ENCODE data around the gene TALDO1.

The TALDO1 gene

DNA sequence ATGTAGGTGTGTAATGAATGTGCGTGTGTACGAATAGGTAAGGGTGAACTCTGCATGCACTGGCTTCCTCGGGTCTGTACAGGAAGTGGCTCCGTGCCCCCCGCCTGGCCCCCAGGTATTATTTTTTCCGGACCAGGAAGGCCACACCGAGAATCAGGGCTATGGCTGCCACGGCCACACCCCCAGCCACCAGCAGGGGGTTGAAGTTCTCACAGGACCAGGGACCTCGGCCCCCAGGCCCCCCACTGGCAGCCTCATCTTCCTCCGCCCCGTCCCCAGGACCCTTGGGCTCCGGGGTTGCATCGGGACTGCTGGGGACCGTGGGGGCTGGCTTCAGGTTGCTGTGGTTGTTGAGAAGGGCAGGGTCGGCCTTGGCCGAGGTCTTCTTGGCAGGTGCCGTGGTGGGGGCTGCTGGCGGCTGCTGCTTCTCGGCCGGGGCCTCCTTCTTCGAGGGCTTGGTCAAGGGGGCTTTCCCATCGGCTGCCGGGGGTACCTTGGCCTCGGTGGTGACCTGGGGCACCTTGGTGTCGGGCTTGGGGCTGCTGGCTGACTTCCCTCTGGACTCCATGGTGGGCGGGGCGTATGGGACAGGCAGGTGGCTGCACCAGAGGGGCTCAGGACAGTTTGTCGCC is 40.9 kb downstream of the TALDO1 start:
- peaks cover 0 to 23% of the 10 kb centered on the region in 2 donors for H3K27me3 ChIP-seq (ENCODE audit: control insufficient read depth in 1 of 2, insufficient read depth in 2 of 2, low read length in 2 of 2)
- H3K9ac ChIP-seq (ENCODE audit: low read length): no peak overlapping the region
- H3K9me3 ChIP-seq (ENCODE audit: low read length): no peaks in the 10 kb centered on the region
- H3K27ac ChIP-seq (ENCODE audit: low read depth, low read length): no peak overlapping the region
- H3K4me3 ChIP-seq (ENCODE audit: low read depth in 1 of 2, low read length in 2 of 2): no peak overlapping the region
- peaks cover 9% of the 10 kb centered on the region for H3K4me1 ChIP-seq (ENCODE audit: insufficient read depth, low read length)
- no peaks in the 10 kb centered on the region for H3K36me3 ChIP-seq (ENCODE audit: insufficient read depth, low read length)

GRCh38 chr11:788953-789940 is 42.0 kb downstream of the TALDO1 start:
- Histone ChIP-seq H3K36me3 (ENCODE audit: insufficient read depth, low read length) (no peaks in the 10 kb centered on the region), H3K9me3 (ENCODE audit: low read length) (no peaks in the 10 kb centered on the region), H3K4me1 (ENCODE audit: insufficient read depth, low read length) (no peaks in the 10 kb centered on the region)

GRCh38 chr11:789943-790342 is 42.7 kb downstream of the TALDO1 start, which contains the start of gene CEND1:
TSS of gene CEND1 (minus strand) at chr11:790090. CDS start at chr11:788576, 1,514 bp downstream.
- no peaks in the 10 kb centered on the region for H3K9me3 ChIP-seq (ENCODE audit: low read length)
- H3K27me3 ChIP-seq (ENCODE audit: control insufficient read depth in 1 of 2, insufficient read depth in 2 of 2, low read length in 2 of 2): peaks cover 0 to 23% of the 10 kb centered on the region in 2 donors
- H3K9ac ChIP-seq (ENCODE audit: low read length): no peak within 1 kb of the TSS
- H3K27ac ChIP-seq (ENCODE audit: low read depth, low read length): no peak within 1 kb of the TSS
- no peaks in the 10 kb centered on the region for H3K4me1 ChIP-seq (ENCODE audit: insufficient read depth, low read length)
- no peak within 1 kb of the TSS for H3K4me3 ChIP-seq (ENCODE audit: low read depth in 1 of 2, low read length in 2 of 2)
- no peaks in the 10 kb centered on the region for H3K36me3 ChIP-seq (ENCODE audit: insufficient read depth, low read length)

More at GRCh38 chr11:788953-789940, 42.0 kb downstream of the TALDO1 start:
- Histone ChIP-seq H3K4me3 (ENCODE audit: low read depth in 1 of 2, low read length in 2 of 2) (no peak overlapping the region), H3K27ac (ENCODE audit: low read depth, low read length) (no peak overlapping the region), H3K9ac (ENCODE audit: low read length) (no peak overlapping the region), H3K27me3 (ENCODE audit: control insufficient read depth in 1 of 2, insufficient read depth in 2 of 2, low read length in 2 of 2) (peaks cover 0 to 23% of the 10 kb centered on the region in 2 donors)

DNA sequence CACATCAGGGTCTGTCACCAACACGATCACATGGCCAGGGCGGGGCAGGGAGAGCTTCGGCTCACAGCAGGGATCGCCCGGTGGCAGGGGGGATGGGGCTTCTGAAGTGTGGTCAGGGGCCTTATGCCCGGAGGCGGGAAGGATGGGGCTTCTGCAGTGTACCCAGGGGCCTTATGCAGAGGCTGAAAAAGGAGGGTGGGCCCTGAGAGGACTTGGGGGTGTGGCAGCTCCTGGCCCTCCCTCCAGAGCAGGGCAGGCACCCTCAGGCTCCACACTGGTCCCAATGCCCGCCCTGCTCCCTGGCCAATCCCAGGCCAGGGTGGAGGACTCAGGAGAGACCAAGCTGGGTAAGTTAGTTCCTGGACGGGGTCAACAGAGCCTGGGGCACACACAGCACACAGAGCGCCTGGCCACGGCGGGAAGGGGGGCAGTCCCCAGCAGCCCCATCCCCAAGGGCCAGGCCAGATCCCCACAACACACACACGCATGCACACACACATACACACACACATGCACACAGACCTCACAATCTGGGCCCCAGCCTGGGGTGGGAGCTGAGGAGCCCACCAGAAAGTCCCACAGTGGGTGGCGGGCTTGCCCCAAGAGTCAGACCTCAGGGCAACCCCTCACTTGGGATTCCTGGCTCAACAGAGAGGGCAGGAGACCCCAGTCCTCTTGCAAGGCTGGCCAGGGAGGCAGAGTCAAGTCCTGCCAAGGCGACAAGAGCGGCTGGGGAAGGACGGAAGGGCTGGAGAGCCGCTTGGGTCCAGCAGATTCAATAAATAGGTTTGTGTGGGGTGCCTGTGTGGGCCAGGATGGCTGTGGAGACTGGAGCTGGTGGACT is 43.7 kb downstream of the TALDO1 start:
- H3K9me3 ChIP-seq (ENCODE audit: low read length): no peaks in the 10 kb centered on the region
- peaks cover 0 to 23% of the 10 kb centered on the region in 2 donors for H3K27me3 ChIP-seq (ENCODE audit: control insufficient read depth in 1 of 2, insufficient read depth in 2 of 2, low read length in 2 of 2)
- H3K4me3 ChIP-seq (ENCODE audit: low read depth in 1 of 2, low read length in 2 of 2): no peak overlapping the region
- no peaks in the 10 kb centered on the region for H3K4me1 ChIP-seq (ENCODE audit: insufficient read depth, low read length)
- H3K9ac ChIP-seq (ENCODE audit: low read length): no peak overlapping the region
- H3K36me3 ChIP-seq (ENCODE audit: insufficient read depth, low read length): no peaks in the 10 kb centered on the region
- no peak overlapping the region for H3K27ac ChIP-seq (ENCODE audit: low read depth, low read length)

- Histone ChIP-seq H3K4me3 (ENCODE audit: low read depth in 1 of 2, low read length in 2 of 2) (no peak overlapping the region), H3K9ac (ENCODE audit: low read length) (no peak overlapping the region), H3K27ac (ENCODE audit: low read depth, low read length) (no peak overlapping the region), H3K4me1 (ENCODE audit: insufficient read depth, low read length) (peaks cover 7% of the 10 kb centered on the region), H3K9me3 (ENCODE audit: low read length) (no peaks in the 10 kb centered on the region), H3K27me3 (ENCODE audit: control insufficient read depth in 1 of 2, insufficient read depth in 2 of 2, low read length in 2 of 2) (peaks cover 0 to 23% of the 10 kb centered on the region in 2 donors), H3K36me3 (ENCODE audit: insufficient read depth, low read length) (no peaks in the 10 kb centered on the region)
Observed at GRCh38 chr11:791658-792534, 44.6 kb downstream of the TALDO1 start.

- Histone ChIP-seq H3K4me1 (ENCODE audit: insufficient read depth, low read length) (peaks cover 8% of the 10 kb centered on the region), H3K27ac (ENCODE audit: low read depth, low read length) (no peak overlapping the region), H3K9ac (ENCODE audit: low read length) (no peak overlapping the region), H3K9me3 (ENCODE audit: low read length) (no peaks in the 10 kb centered on the region), H3K36me3 (ENCODE audit: insufficient read depth, low read length) (no peaks in the 10 kb centered on the region), H3K27me3 (ENCODE audit: control insufficient read depth in 1 of 2, insufficient read depth in 2 of 2, low read length in 2 of 2) (peaks cover 0 to 23% of the 10 kb centered on the region in 2 donors), H3K4me3 (ENCODE audit: low read depth in 1 of 2, low read length in 2 of 2) (no peak overlapping the region)
Observed at GRCh38 chr11:792535-792821, 45.2 kb downstream of the TALDO1 start.

DNA sequence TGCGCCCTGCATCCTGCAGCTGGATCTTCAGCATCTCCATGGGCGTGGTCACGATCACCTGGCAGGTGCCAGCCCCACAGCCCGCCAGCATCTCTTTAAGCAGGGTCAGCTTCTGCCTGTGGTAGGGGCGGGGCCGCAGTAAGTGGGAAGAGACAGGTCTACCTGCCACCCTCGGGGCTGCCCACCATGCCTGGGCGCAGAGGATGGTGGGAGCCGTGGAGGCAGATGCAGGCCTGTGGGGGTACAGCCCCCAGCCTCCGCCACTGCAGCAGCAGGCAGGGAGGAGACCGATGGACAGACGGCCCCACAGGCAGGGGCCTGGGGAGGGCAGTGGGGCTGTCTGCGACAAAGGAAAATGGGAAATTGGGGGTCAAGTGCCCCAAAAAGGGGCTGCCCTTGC is 45.6 kb downstream of the TALDO1 start:
- no peaks in the 10 kb centered on the region for H3K36me3 ChIP-seq (ENCODE audit: insufficient read depth, low read length)
- H3K27ac ChIP-seq (ENCODE audit: low read depth, low read length): no peak overlapping the region
- peaks cover 0 to 23% of the 10 kb centered on the region in 2 donors for H3K27me3 ChIP-seq (ENCODE audit: control insufficient read depth in 1 of 2, insufficient read depth in 2 of 2, low read length in 2 of 2)
- no peak overlapping the region for H3K4me3 ChIP-seq (ENCODE audit: low read depth in 1 of 2, low read length in 2 of 2)
- H3K9ac ChIP-seq (ENCODE audit: low read length): no peak overlapping the region
- H3K4me1 ChIP-seq (ENCODE audit: insufficient read depth, low read length): peaks cover 8% of the 10 kb centered on the region
- H3K9me3 ChIP-seq (ENCODE audit: low read length): no peaks in the 10 kb centered on the region

DNA sequence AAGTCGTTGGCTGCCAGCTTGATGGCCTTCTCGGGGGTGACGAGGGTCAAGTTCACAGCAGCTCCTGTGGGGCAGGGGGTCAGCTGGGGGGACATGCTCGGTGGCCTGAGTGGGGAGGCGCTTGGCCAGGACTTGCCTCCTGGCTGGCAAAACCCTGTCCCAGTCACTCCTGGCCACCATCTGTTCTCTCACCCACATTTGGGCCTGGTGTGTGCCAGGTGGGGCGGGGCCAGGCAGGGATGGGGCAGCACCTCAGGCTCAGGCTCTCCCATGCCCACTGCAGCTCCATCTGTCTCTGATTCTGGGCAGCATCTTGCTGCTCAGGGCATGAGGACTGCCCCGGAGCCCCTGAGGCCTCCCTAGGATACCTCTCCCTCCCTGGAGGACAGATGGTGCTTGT is 46.3 kb downstream of the TALDO1 start:
- H3K27me3 ChIP-seq (ENCODE audit: control insufficient read depth in 1 of 2, insufficient read depth in 2 of 2, low read length in 2 of 2): peaks cover 0 to 18% of the 10 kb centered on the region in 2 donors
- no peak overlapping the region for H3K9ac ChIP-seq (ENCODE audit: low read length)
- no peak overlapping the region for H3K27ac ChIP-seq (ENCODE audit: low read depth, low read length)
- no peaks in the 10 kb centered on the region for H3K9me3 ChIP-seq (ENCODE audit: low read length)
- H3K4me1 ChIP-seq (ENCODE audit: insufficient read depth, low read length): peaks cover 8% of the 10 kb centered on the region
- no peaks in the 10 kb centered on the region for H3K36me3 ChIP-seq (ENCODE audit: insufficient read depth, low read length)
- no peak overlapping the region for H3K4me3 ChIP-seq (ENCODE audit: low read depth in 1 of 2, low read length in 2 of 2)

- Histone ChIP-seq H3K36me3 (ENCODE audit: insufficient read depth, low read length) (no peaks in the 10 kb centered on the region), H3K9ac (ENCODE audit: low read length) (no peak overlapping the region), H3K9me3 (ENCODE audit: low read length) (no peaks in the 10 kb centered on the region), H3K27me3 (ENCODE audit: control insufficient read depth in 1 of 2, insufficient read depth in 2 of 2, low read length in 2 of 2) (peaks cover 0 to 11% of the 10 kb centered on the region in 2 donors), H3K4me3 (ENCODE audit: low read depth in 1 of 2, low read length in 2 of 2) (no peak overlapping the region), H3K4me1 (ENCODE audit: insufficient read depth, low read length) (peaks cover 8% of the 10 kb centered on the region), H3K27ac (ENCODE audit: low read depth, low read length) (no peak overlapping the region)
Observed at GRCh38 chr11:794013-794765, 46.9 kb downstream of the TALDO1 start.

Measured in muscle layer of colon (tissue), 2 donors.